Upper lobe of left lung (tissue), 6 donors: ENCODE data around the gene PDXP. TPM values are rescaled to one million over a fixed set of nuclear protein-coding genes. Genes with fewer than 3 reads are reported as not detected.

Experiments used
- ATAC-seq, 2 donors: fragments of 200-7000 bp; cut with Tn5 transposase; one replicate each; pipeline ENCODE4 v1.9.1; 2022; ENCODE audit warnings: mild to moderate bottlenecking in 2 of 2, moderate library complexity in 2 of 2; ENCODE audit not compliant: low FRiP score in 2 of 2
- DNase-seq, 2 donors: peaks; one replicate each; pipeline ENCODE4 v3.0.0-alpha.2; 2019 to 2020
- H3K27ac ChIP-seq, 4 donors: fragments of 200-600 bp; sonication (generic); one replicate each; pipeline ENCODE4 v1.5.1; 2016 to 2019
- H3K27me3 ChIP-seq, 4 donors: fragments of 200-600 bp; sonication (generic); one replicate each; pipeline ENCODE4 v1.5.1; 2017 to 2019
- H3K36me3 ChIP-seq, 4 donors: fragments of 200-600 bp; sonication (generic); one replicate each; pipeline ENCODE4 v1.5.1; 2016 to 2019
- H3K4me1 ChIP-seq, 4 donors: fragments of 200-600 bp; sonication (generic); one replicate each; pipeline ENCODE4 v1.5.1; 2018 to 2019
- H3K4me3 ChIP-seq, 4 donors: fragments of 200-600 bp; sonication (generic); one replicate each; pipeline ENCODE4 v1.5.1; 2017 to 2019; ENCODE audit warnings: mild to moderate bottlenecking in 2 of 4, moderate library complexity in 1 of 4
- H3K9me3 ChIP-seq, 4 donors: fragments of 200-600 bp; sonication (generic); one replicate each; pipeline ENCODE4 v1.5.1; 2018 to 2019
- CTCF ChIP-seq, 6 experiments: fragments of 450-650 bp in 4 of 6; fragments of 200-600 bp in 2 of 6; sonication (generic) in 2 of 6; IDR thresholded peaks; one replicate each; pipeline ENCODE4 v1.5.1; 2016 to 2019; ENCODE audit warnings: antibody characterized with exemption in 6 of 6
- EP300 ChIP-seq, 4 donors: sonication (generic); formaldehyde crosslinking; IDR thresholded peaks; one replicate each; pipeline ENCODE4 v1.5.1; 2017; ENCODE audit warnings: antibody characterized with exemption in 4 of 4, control low read depth in 2 of 4
- POLR2A ChIP-seq, 4 donors: fragments of 450-650 bp; IDR thresholded peaks; one replicate each; pipeline ENCODE4 v1.5.1; 2016 to 2017; ENCODE audit warnings: antibody characterized with exemption in 4 of 4, mild to moderate bottlenecking in 2 of 4
- POLR2AphosphoS5 ChIP-seq, 2 donors: sonication (generic); formaldehyde crosslinking; IDR thresholded peaks; one replicate each; pipeline ENCODE4 v1.5.1; 2017; ENCODE audit warnings: antibody characterized with exemption in 2 of 2
- WGBS, 2 donors: methylation state at CpG; one replicate each; pipeline ENCODE4 v1.1.5; 2017 to 2018; 5-methylcytosine and 5-hydroxymethylcytosine counted together
- total RNA-seq, 6 donors: library from RNA; depleted of rRNA in 4 of 6; stranded (reverse); fragments of >200 nt in 4 of 6; gene quantifications; one replicate each; pipeline versions ENCODE4 v1.1.0 to v1.2.1, GENCODE V29; 2016 to 2021
- donor health status: DM: no; HTN: no; CAD: no; lungs with moderate emphysema.
- donor health status: DM: no; HTN: yes; CAD: no; lungs with severe emphysema.

The PDXP gene
- total RNA-seq, 6 donors from 2014 or later, result 2.1 to 11.1 (median 8.7) TPM

GRCh38 chr22:37704645-37705044 lies 46.1 kb downstream of the PDXP start:
- Histone ChIP-seq H3K4me1 (peaks cover 8 to 16% (median 10%) of the 10 kb centered on the region in 4 donors), H3K27me3 (no peaks in the 10 kb centered on the region), H3K4me3 (no peak overlapping the region), H3K36me3 (no peaks in the 10 kb centered on the region), H3K9me3 (no peaks in the 10 kb centered on the region), H3K27ac (no peak overlapping the region)
- WGBS, 2 donors, result 35 to 54% methylated on average over 3 of the region's 3 CpGs
- no peak for DNase-seq
- TF ChIP-seq CTCF (IDR thresholded peaks at IDR 0.05) (no peak), POLR2A (IDR thresholded peaks at IDR 0.05) (no peak), POLR2AphosphoS5 (IDR thresholded peaks at IDR 0.05) (no peak), EP300 (IDR thresholded peaks at IDR 0.05) (no peak)
- no peak for ATAC-seq

- Histone ChIP-seq H3K9me3 (no peaks in the 10 kb centered on the region), H3K36me3 (no peaks in the 10 kb centered on the region), H3K4me3 (no peak overlapping the region), H3K27me3 (no peaks in the 10 kb centered on the region), H3K27ac (no peak overlapping the region), H3K4me1 (peaks cover 8 to 16% (median 10%) of the 10 kb centered on the region in 4 donors)
- ATAC-seq (no peak), DNase-seq (no peak)
- TF ChIP-seq POLR2A (IDR thresholded peaks at IDR 0.05) (no peak), POLR2AphosphoS5 (IDR thresholded peaks at IDR 0.05) (no peak), EP300 (IDR thresholded peaks at IDR 0.05) (no peak), CTCF (IDR thresholded peaks at IDR 0.05) (no peak)
- 93 to 97% methylated on average over 3 of the region's 3 CpGs for WGBS, 2 donors
Measured at GRCh38 chr22:37705205-37705604, 46.7 kb downstream of the PDXP start.

GRCh38 chr22:37708580-37709444 lies 50.3 kb downstream of the PDXP start:
- Histone ChIP-seq H3K4me3 (no peak overlapping the region), H3K36me3 (no peaks in the 10 kb centered on the region), H3K4me1 (peaks cover 0 to 11% (median 9%) of the 10 kb centered on the region in 4 donors), H3K9me3 (no peaks in the 10 kb centered on the region), H3K27ac (peak overlapping the region in 3 of 4 donors; percentile 28 to 57 (median 30)), H3K27me3 (no peaks in the 10 kb centered on the region)
- WGBS, 2 donors, result 52 to 67% methylated on average over 13 to 20 of the region's 25 CpGs
- peak; percentile 43 to 47 for ATAC-seq
- TF ChIP-seq EP300 (IDR thresholded peaks at IDR 0.05) (no peak), POLR2A (IDR thresholded peaks at IDR 0.05) (no peak), POLR2AphosphoS5 (IDR thresholded peaks at IDR 0.05) (no peak), CTCF (IDR thresholded peaks at IDR 0.05) (no peak)
- peak in 1 of 2 donors; percentile 71 for DNase-seq

GRCh38 chr22:37709445-37709765 lies 50.9 kb downstream of the PDXP start:
- ATAC-seq (peak in 1 of 2 donors; percentile 12), DNase-seq (peak in 1 of 2 donors; percentile 65)
- no peaks in the 10 kb centered on the region for H3K36me3 ChIP-seq
- H3K27ac ChIP-seq, result no peak overlapping the region
- peaks cover 0 to 11% (median 9%) of the 10 kb centered on the region in 4 donors for H3K4me1 ChIP-seq
- no peak for TF ChIP-seq POLR2A (IDR thresholded peaks at IDR 0.05)
- no peak for TF ChIP-seq POLR2AphosphoS5 (IDR thresholded peaks at IDR 0.05)
- no peak for TF ChIP-seq EP300 (IDR thresholded peaks at IDR 0.05)
- no peak for TF ChIP-seq CTCF (IDR thresholded peaks at IDR 0.05)
- H3K9me3 ChIP-seq, result no peaks in the 10 kb centered on the region
- no peak overlapping the region for H3K4me3 ChIP-seq
- no peaks in the 10 kb centered on the region for H3K27me3 ChIP-seq
- 96 to 98% methylated on average over 10 to 11 of the region's 15 CpGs for WGBS, 2 donors
